Measurements from ENCODE around the gene RLF. TPM values are rescaled to one million over a fixed set of nuclear protein-coding genes. Genes with fewer than 3 reads are reported as not detected.

The RLF gene
- total and polyA plus RNA-seq, 10 of the 15 experiments (the other 5 are each of a cell fraction or from before 2014, with no cell fraction given), result 2.0 to 19.8 (median 8.7) TPM

- TF ChIP-seq ZBTB11 (CRISPR knock-in tag; IDR thresholded peaks at IDR 0.05) (no peak), MEF2A (IDR thresholded peaks at IDR 0.05; ENCODE audit: insufficient read depth, low read depth, low read length) (no peak)
Observed at GRCh38 chr1:40244138-40244744, 83.1 kb downstream of the RLF start (continued).

- Histone ChIP-seq H3K4me2 (ENCODE audit: control insufficient read depth, insufficient read depth) (no peak overlapping the region), H4K20me1 (ENCODE audit: control insufficient read depth, insufficient read depth) (no peaks in the 10 kb centered on the region), H3K4me1 (ENCODE audit: control insufficient read depth, insufficient read depth, low read length) (peaks cover 13% of the 10 kb centered on the region), H3K27me3 (replicated peaks in 1 of 2; ENCODE audit: control insufficient read depth in 2 of 2, insufficient read depth in 2 of 2, low read length in 1 of 2) (no peaks in the 10 kb centered on the region), H3K9ac (ENCODE audit: control insufficient read depth, insufficient read depth, low read length) (no peak overlapping the region), H3K4me3 (no peak overlapping the region), H3K27ac (ENCODE audit: control insufficient read depth, insufficient read depth) (no peak overlapping the region), H3K36me3 (ENCODE audit: control insufficient read depth in 2 of 2, insufficient read depth in 2 of 2, low read length in 1 of 2) (no peaks in the 10 kb centered on the region), H3K79me2 (ENCODE audit: control insufficient read depth, insufficient read depth, low read length) (no peaks in the 10 kb centered on the region), H3K9me3 (replicated peaks; ENCODE audit: control insufficient read depth, insufficient read depth, low read length) (no peaks in the 10 kb centered on the region), H2AFZ (ENCODE audit: control insufficient read depth, low read depth, low read length) (no peak overlapping the region)
- intact Hi-C loops (cut with micrococcal nuclease; ENCODE audit: unreplicated experiment) (no loop called here), in situ Hi-C loops (cut with MboI) (no loop called here)
- ATAC-seq (no peak), DNase-seq (ENCODE audit: low read depth, low spot score) (no peak), FAIRE-seq (no peak)
- whole genome bisulfite sequencing (ENCODE audit: insufficient coverage, insufficient replicate concordance, low lambda C conversion rate, missing lambda C conversion rate), result 100% methylated on average over 3 of the region's 3 CpGs
- ChIA-PET SMC1A (ENCODE audit: uncharacterized antibody, unreplicated experiment) (interaction anchor here (0.7 kb wide), 1 partner anchor 9 kb away, joined by 3 read pairs; no protein-coding TSS in a partner anchor), POLR2A (interaction anchor here (0.6 kb wide), 1 partner anchor 96 kb away, joined by 8 read pairs; no protein-coding TSS in a partner anchor), RAD21 (ENCODE audit: unreplicated experiment) (interaction anchor here (0.9 kb wide), 1 partner anchor 21 kb away, joined by 3 read pairs; no protein-coding TSS in a partner anchor), CTCF (interaction anchor here (0.8 to 1.5 kb wide), 3 partner anchors 17 to 93 kb away, joined by 3 to 4 read pairs (median 3); no protein-coding TSS in a partner anchor)
- BruUV-seq (replicated peaks), result no TSS peak
- TF ChIP-seq TCF7 (IDR thresholded peaks at IDR 0.05; ENCODE audit: borderline replicate concordance), result no peak
- TF ChIP-seq POU2F2 (IDR thresholded peaks at IDR 0.05; ENCODE audit: borderline replicate concordance, low read depth, low read length), result no peak
- TF ChIP-seq SP1 (IDR thresholded peaks at IDR 0.05; ENCODE audit: low read depth, low read length), result no peak
- TF ChIP-seq ZBTB11 (CRISPR knock-in tag; IDR thresholded peaks at IDR 0.05), result no peak
- no peak for TF ChIP-seq CHD4 (IDR thresholded peaks at IDR 0.05)
- TF ChIP-seq CEBPB (IDR thresholded peaks at IDR 0.05; ENCODE audit: borderline replicate concordance in 1 of 2, low read depth in 2 of 2, low read length in 2 of 2), result no peak
- TF ChIP-seq RCOR1 (conservative IDR thresholded peaks at IDR 0.05; ENCODE audit: low read depth, low read length), result no peak
- no peak for TF ChIP-seq TAF1 (IDR thresholded peaks at IDR 0.05; ENCODE audit: borderline replicate concordance, low read depth, low read length)
- no peak for TF ChIP-seq PAX8 (IDR thresholded peaks at IDR 0.05)
- no peak for TF ChIP-seq NRF1 (conservative IDR thresholded peaks at IDR 0.05; ENCODE audit: low read depth, low read length)
- no peak for TF ChIP-seq ETV6 (conservative IDR thresholded peaks at IDR 0.05 in 1 of 2, IDR thresholded peaks at IDR 0.05 in 1 of 2; ENCODE audit: borderline replicate concordance in 1 of 2, low read depth in 1 of 2)
- TF ChIP-seq CBX3 (IDR thresholded peaks at IDR 0.05; ENCODE audit: borderline replicate concordance, low read depth), result no peak
- TF ChIP-seq PAX5 (IDR thresholded peaks at IDR 0.05; ENCODE audit: borderline replicate concordance, low read depth, low read length), result no peak
Observed at GRCh38 chr1:40245686-40246085, 84.5 kb downstream of the RLF start.

All from GM12878 (cell line).